ENCODE results near the gene ACTBL2.

- TF ChIP-seq CTCF (IDR thresholded peaks at IDR 0.05; ENCODE audit: insufficient read depth, low read depth, low read length) (no peak), EZH2 (IDR thresholded peaks at IDR 0.05; ENCODE audit: insufficient read depth, low read length) (no peak)
Observed at GRCh38 chr5:57458443-57458842, 24.2 kb downstream of the ACTBL2 start.
